Thyroid gland (tissue), 4 donors: ENCODE results near the gene BLM.

Experiments
- CTCF ChIP-seq, 6 experiments: fragments of 200-600 bp in 3 of 6; fragments of 450-650 bp in 3 of 6; sonication (generic) in 3 of 6; IDR thresholded peaks; one replicate each; pipeline ENCODE4 v1.5.1; 2016 to 2019; ENCODE audit warnings: antibody characterized with exemption in 6 of 6, mild to moderate bottlenecking in 2 of 6, inconsistent platforms in 1 of 6, moderate library complexity in 1 of 6
- POLR2A ChIP-seq, 2 donors: fragments of 450-650 bp; IDR thresholded peaks; one replicate each; pipeline ENCODE4 v1.6.1; 2017; ENCODE audit warnings: antibody characterized with exemption in 2 of 2, mild to moderate bottlenecking in 2 of 2, moderate library complexity in 1 of 2

GRCh38 chr15:90761629-90762028 is 44.5 kb downstream of the BLM start:
- TF ChIP-seq CTCF (IDR thresholded peaks at IDR 0.05) (no peak), POLR2A (IDR thresholded peaks at IDR 0.05) (no peak)
